Astrocyte of the spinal cord (primary cell): ENCODE data around the gene COG1.

Experiments
- DNase-seq: peaks from one replicate; pipeline ENCODE4 v3.0.0; 2011; ENCODE audit warnings: low read depth, low spot score
- H3K4me3 ChIP-seq: 2 replicates; pipeline ENCODE4 v1.5.1; 2011; ENCODE audit warnings: low read depth, mild to moderate bottlenecking, low read length, moderate library complexity
- in situ Hi-C: cut with HindIII; loops from 2 replicates; pipeline ENCODE4 v1.10.0; 2017; ENCODE audit warnings: low sequenced_read_pairs
- TF ChIP-seq, protein P1 (sequence below): IDR thresholded peaks from 2 replicates; pipeline ENCODE4 v1.5.1; 2012; ENCODE audit warnings: low read depth, mild to moderate bottlenecking, low read length, inconsistent platforms

COG1 gene

GRCh38 chr17:73174126-73174525 is 18.7 kb upstream of the COG1 start:
- no peak for DNase-seq
- TF ChIP-seq, protein P1, sequence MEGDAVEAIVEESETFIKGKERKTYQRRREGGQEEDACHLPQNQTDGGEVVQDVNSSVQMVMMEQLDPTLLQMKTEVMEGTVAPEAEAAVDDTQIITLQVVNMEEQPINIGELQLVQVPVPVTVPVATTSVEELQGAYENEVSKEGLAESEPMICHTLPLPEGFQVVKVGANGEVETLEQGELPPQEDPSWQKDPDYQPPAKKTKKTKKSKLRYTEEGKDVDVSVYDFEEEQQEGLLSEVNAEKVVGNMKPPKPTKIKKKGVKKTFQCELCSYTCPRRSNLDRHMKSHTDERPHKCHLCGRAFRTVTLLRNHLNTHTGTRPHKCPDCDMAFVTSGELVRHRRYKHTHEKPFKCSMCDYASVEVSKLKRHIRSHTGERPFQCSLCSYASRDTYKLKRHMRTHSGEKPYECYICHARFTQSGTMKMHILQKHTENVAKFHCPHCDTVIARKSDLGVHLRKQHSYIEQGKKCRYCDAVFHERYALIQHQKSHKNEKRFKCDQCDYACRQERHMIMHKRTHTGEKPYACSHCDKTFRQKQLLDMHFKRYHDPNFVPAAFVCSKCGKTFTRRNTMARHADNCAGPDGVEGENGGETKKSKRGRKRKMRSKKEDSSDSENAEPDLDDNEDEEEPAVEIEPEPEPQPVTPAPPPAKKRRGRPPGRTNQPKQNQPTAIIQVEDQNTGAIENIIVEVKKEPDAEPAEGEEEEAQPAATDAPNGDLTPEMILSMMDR = no peak
- in situ Hi-C loops = no loop called here
- no peak overlapping the region for H3K4me3 ChIP-seq

DNA sequence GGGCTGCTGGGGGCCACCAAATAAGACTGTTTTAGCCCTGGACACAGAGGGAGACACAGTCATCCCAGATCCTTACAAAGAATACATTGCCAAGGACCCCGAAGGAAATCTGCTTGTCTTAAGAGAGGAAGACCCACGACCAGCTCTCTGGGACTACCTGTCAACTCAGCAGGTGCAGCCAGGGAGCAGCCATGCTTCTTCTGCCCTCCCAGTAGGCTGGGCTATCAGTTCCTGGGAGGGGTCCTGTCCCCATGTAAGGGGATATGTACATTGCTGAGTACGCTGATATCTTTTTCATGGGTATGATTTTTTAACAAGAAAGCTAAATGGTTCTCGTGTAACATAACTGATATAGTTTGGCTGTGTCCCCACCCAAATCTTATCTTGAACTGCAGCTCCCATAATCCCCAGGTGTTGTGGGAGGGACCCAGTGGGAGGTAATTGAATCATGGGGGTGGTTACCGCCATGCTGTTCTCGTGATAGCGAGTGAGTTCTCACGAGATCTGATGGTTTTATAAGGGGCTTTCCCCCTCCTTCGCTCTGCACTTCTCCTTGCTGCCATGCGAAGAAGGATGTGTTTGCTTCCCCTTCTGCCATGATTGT is 16.8 kb upstream of the COG1 start:
- TF ChIP-seq, protein P1 = no peak
- no peak for DNase-seq
- in situ Hi-C loops = no loop called here
- no peak overlapping the region for H3K4me3 ChIP-seq

- TF ChIP-seq, protein P1 = no peak
- in situ Hi-C loops = no loop called here
- H3K4me3 ChIP-seq = no peak overlapping the region
- no peak for DNase-seq
Measured at GRCh38 chr17:73179387-73179786, 13.5 kb upstream of the COG1 start.

DNA sequence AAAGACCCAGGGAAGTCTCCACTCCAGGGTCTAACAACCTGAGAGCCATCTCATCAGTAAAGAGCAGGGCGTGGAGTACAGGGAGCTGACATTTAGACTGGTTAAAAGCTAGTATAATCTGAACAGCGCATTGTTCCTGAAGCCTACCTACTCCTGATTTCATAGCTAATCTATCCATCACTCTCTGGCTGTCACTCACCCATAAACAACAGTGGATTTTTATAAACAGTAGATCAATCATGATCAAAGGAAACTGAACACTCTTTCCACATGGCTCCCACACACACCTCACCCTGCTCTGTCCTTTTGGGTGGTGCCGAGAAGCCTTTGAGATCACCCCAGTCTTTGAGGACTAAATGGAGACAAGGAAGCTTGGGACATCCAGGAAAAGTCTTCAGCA is 13.0 kb upstream of the COG1 start:
- in situ Hi-C loops = no loop called here
- H3K4me3 ChIP-seq = no peak overlapping the region
- TF ChIP-seq, protein P1 = no peak
- no peak for DNase-seq

GRCh38 chr17:73182616-73183310 is 10.1 kb upstream of the COG1 start:
- in situ Hi-C loops = no loop called here

GRCh38 chr17:73184136-73184993 is 8.5 kb upstream of the COG1 start:
- no peak overlapping the region for H3K4me3 ChIP-seq
- in situ Hi-C loops = no loop called here
- no peak for DNase-seq
- TF ChIP-seq, protein P1 = no peak

More at GRCh38 chr17:73182616-73183310, 10.1 kb upstream of the COG1 start:
- no peak for DNase-seq
- TF ChIP-seq, protein P1 = no peak
- no peak overlapping the region for H3K4me3 ChIP-seq
